HCT116 (cell line): ENCODE results near the gene GABRR2.

Source experiments
- EGR1 ChIP-seq: IDR thresholded peaks from 2 replicates; pipeline ENCODE4 v1.6.1; 2012; ENCODE audit warnings: low read depth
- EZH2 ChIP-seq: fragments of 200-600 bp; sonication (generic); IDR thresholded peaks from 2 replicates; pipeline ENCODE4 v1.6.1; 2017; ENCODE audit warnings: antibody characterized with exemption, mixed run types
- POLR2A ChIP-seq: IDR thresholded peaks from 2 replicates; pipeline ENCODE4 v1.7.0; 2011; ENCODE audit warnings: borderline replicate concordance; ENCODE audit not compliant: insufficient read depth, insufficient read length; ENCODE audit errors: extremely low read depth
- POLR2AphosphoS5 ChIP-seq: IDR thresholded peaks from 2 replicates; pipeline ENCODE4 v1.6.1; 2011; ENCODE audit warnings: mild to moderate bottlenecking, low read depth, low read length, moderate library complexity
- SP1 ChIP-seq: IDR thresholded peaks from 2 replicates; pipeline ENCODE4 v1.6.1; 2012; ENCODE audit warnings: low read depth
- TCF7L2 ChIP-seq: IDR thresholded peaks from 2 replicates; pipeline ENCODE4 v1.7.0; 2011; ENCODE audit warnings: borderline replicate concordance, inconsistent platforms; ENCODE audit not compliant: insufficient read depth, insufficient read length; ENCODE audit errors: extremely low read depth
- ZNF274 ChIP-seq: fragments of 200-500 bp; sonication (Bioruptor generic); IDR thresholded peaks from 2 replicates; pipeline ENCODE4 v1.6.1; 2014; ENCODE audit warnings: mild to moderate bottlenecking, low read depth, low read length, inconsistent platforms
- TF ChIP-seq, protein P1 (sequence below), 3 experiments: fragments of 200-600 bp in 1 of 3; sonication (generic) in 1 of 3; IDR thresholded peaks in 2 of 3; conservative IDR thresholded peaks in 1 of 3; 2 replicates each; pipeline ENCODE4 v1.5.1; 2012 to 2017; ENCODE audit warnings: low read depth in 2 of 3, low read length in 2 of 3, antibody characterized with exemption in 1 of 3, borderline replicate concordance in 1 of 3, control low read depth in 1 of 3, mild to moderate bottlenecking in 1 of 3, mixed read lengths in 1 of 3, mixed run types in 1 of 3, moderate library complexity in 1 of 3; ENCODE audit not compliant: insufficient read depth in 1 of 3
- TF ChIP-seq, protein P2 (sequence below): IDR thresholded peaks from 2 replicates; pipeline ENCODE4 v1.6.1; 2012; ENCODE audit warnings: low read depth

- TF ChIP-seq EZH2 (no peak), POLR2AphosphoS5 (no peak), POLR2A (no peak), TCF7L2 (no peak), ZNF274 (no peak), EGR1 (no peak), SP1 (no peak)
- TF ChIP-seq, protein P1, sequence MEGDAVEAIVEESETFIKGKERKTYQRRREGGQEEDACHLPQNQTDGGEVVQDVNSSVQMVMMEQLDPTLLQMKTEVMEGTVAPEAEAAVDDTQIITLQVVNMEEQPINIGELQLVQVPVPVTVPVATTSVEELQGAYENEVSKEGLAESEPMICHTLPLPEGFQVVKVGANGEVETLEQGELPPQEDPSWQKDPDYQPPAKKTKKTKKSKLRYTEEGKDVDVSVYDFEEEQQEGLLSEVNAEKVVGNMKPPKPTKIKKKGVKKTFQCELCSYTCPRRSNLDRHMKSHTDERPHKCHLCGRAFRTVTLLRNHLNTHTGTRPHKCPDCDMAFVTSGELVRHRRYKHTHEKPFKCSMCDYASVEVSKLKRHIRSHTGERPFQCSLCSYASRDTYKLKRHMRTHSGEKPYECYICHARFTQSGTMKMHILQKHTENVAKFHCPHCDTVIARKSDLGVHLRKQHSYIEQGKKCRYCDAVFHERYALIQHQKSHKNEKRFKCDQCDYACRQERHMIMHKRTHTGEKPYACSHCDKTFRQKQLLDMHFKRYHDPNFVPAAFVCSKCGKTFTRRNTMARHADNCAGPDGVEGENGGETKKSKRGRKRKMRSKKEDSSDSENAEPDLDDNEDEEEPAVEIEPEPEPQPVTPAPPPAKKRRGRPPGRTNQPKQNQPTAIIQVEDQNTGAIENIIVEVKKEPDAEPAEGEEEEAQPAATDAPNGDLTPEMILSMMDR (IDR thresholded peaks at IDR 0.05 in 2 of 3, conservative IDR thresholded peaks at IDR 0.05 in 1 of 3; ENCODE audit: borderline replicate concordance in 1 of 3, insufficient read depth in 1 of 3, low read depth in 2 of 3, low read length in 2 of 3): no peak
- TF ChIP-seq, protein P2, sequence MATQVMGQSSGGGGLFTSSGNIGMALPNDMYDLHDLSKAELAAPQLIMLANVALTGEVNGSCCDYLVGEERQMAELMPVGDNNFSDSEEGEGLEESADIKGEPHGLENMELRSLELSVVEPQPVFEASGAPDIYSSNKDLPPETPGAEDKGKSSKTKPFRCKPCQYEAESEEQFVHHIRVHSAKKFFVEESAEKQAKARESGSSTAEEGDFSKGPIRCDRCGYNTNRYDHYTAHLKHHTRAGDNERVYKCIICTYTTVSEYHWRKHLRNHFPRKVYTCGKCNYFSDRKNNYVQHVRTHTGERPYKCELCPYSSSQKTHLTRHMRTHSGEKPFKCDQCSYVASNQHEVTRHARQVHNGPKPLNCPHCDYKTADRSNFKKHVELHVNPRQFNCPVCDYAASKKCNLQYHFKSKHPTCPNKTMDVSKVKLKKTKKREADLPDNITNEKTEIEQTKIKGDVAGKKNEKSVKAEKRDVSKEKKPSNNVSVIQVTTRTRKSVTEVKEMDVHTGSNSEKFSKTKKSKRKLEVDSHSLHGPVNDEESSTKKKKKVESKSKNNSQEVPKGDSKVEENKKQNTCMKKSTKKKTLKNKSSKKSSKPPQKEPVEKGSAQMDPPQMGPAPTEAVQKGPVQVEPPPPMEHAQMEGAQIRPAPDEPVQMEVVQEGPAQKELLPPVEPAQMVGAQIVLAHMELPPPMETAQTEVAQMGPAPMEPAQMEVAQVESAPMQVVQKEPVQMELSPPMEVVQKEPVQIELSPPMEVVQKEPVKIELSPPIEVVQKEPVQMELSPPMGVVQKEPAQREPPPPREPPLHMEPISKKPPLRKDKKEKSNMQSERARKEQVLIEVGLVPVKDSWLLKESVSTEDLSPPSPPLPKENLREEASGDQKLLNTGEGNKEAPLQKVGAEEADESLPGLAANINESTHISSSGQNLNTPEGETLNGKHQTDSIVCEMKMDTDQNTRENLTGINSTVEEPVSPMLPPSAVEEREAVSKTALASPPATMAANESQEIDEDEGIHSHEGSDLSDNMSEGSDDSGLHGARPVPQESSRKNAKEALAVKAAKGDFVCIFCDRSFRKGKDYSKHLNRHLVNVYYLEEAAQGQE: no peak
Observed at GRCh38 chr6:89357390-89357789, 42.3 kb upstream of the GABRR2 start.
